Measurements from ENCODE around the gene DAPK3.

GRCh38 chr19:3995607-3996006 lies 24.7 kb upstream of the DAPK3 start:
- TF ChIP-seq CTCF (conservative IDR thresholded peaks at IDR 0.05), result no peak
- no peak for TF ChIP-seq EZH2 (IDR thresholded peaks at IDR 0.05; ENCODE audit: low read depth)

Measured in PC-9 (cell line).